ENCODE measurements around the gene PDE4B.
A peak's percentile ranks its signal among the peaks of the same experiment; 100 is the strongest.
"Not testable (repeated sequence)": the region's sequence is repeated elsewhere in the genome, so short reads cannot be mapped to it uniquely, and the experiment has no call there.

PDE4B gene

GRCh38 chr1:65998763-65999583 lies 206.3 kb downstream of the PDE4B start:
- DNase-seq: no peak

GRCh38 chr1:66000033-66000637 lies 207.4 kb downstream of the PDE4B start:
- DNase-seq: no peak

GRCh38 chr1:66003690-66004089 lies 211.0 kb downstream of the PDE4B start:
- no peak for DNase-seq

- DNase-seq: not testable (repeated sequence)
These were observed 213.8 kb downstream of the PDE4B start for GRCh38 chr1:66006534-66006933.

- DNase-seq: no peak
These were observed 219.6 kb downstream of the PDE4B start for GRCh38 chr1:66012106-66012784.

GRCh38 chr1:66013371-66013770 lies 220.7 kb downstream of the PDE4B start:
- DNase-seq: no peak

- peak; percentile 11 for DNase-seq
These were observed 230.4 kb downstream of the PDE4B start for GRCh38 chr1:66022904-66023620.

GRCh38 chr1:66025188-66025587 lies 232.5 kb downstream of the PDE4B start:
- no peak for DNase-seq

GRCh38 chr1:66028035-66028434 lies 235.3 kb downstream of the PDE4B start:
- no peak for DNase-seq

- no peak for DNase-seq
These were observed 241.1 kb downstream of the PDE4B start for GRCh38 chr1:66033781-66034180.

- DNase-seq: no peak
These were observed 243.0 kb downstream of the PDE4B start for GRCh38 chr1:66035616-66036245.

- DNase-seq: peak; percentile 12
These were observed 249.0 kb downstream of the PDE4B start for GRCh38 chr1:66041654-66042053.

- DNase-seq: no peak
These were observed 250.5 kb downstream of the PDE4B start for GRCh38 chr1:66043186-66043585.

GRCh38 chr1:66044912-66045311 lies 252.2 kb downstream of the PDE4B start:
- DNase-seq: no peak

- DNase-seq: no peak
These were observed 253.7 kb downstream of the PDE4B start for GRCh38 chr1:66046415-66046814.

- peak; percentile 31 for DNase-seq
These were observed 255.3 kb downstream of the PDE4B start for GRCh38 chr1:66048011-66048410.

- no peak for DNase-seq
These were observed 257.4 kb downstream of the PDE4B start for GRCh38 chr1:66050123-66050522.

- DNase-seq: no peak
These were observed 257.9 kb downstream of the PDE4B start for GRCh38 chr1:66050633-66051032.

- no peak for DNase-seq
These were observed 262.4 kb downstream of the PDE4B start for GRCh38 chr1:66055092-66055491.

GRCh38 chr1:66057448-66057847 lies 264.8 kb downstream of the PDE4B start:
- not testable (repeated sequence) for DNase-seq

GRCh38 chr1:66058558-66058957 lies 265.9 kb downstream of the PDE4B start:
- no peak for DNase-seq

GRCh38 chr1:66067219-66067618 lies 274.5 kb downstream of the PDE4B start:
- not testable (repeated sequence) for DNase-seq

Data from EL (cell line).